Rectal smooth muscle tissue (tissue), 1 donor: ENCODE data around the gene LPP.
A peak's percentile ranks its signal among the peaks of the same experiment; 100 is the strongest.

Experiments
- H3K27ac ChIP-seq: one replicate; pipeline ENCODE4 v1.7.0; 2013; ENCODE audit warnings: low read depth, low read length, inconsistent platforms
- H3K27me3 ChIP-seq: one replicate; pipeline ENCODE4 v1.7.0; 2013; ENCODE audit warnings: low read length; ENCODE audit not compliant: control insufficient read depth, insufficient read depth
- H3K36me3 ChIP-seq: one replicate; pipeline ENCODE4 v1.7.0; 2013; ENCODE audit warnings: low read length; ENCODE audit not compliant: control insufficient read depth, insufficient read depth
- H3K4me1 ChIP-seq: one replicate; pipeline ENCODE4 v1.7.0; 2013; ENCODE audit warnings: low read length; ENCODE audit not compliant: control insufficient read depth, insufficient read depth
- H3K4me3 ChIP-seq: one replicate; pipeline ENCODE4 v1.7.0; 2013; ENCODE audit warnings: low read length
- H3K9ac ChIP-seq: one replicate; pipeline ENCODE4 v1.7.0; 2013; ENCODE audit warnings: low read length

Gene LPP

GRCh38 chr3:188380252-188380651, 226.3 kb downstream of the LPP start:
- Histone ChIP-seq H3K27me3 (no peaks in the 10 kb centered on the region), H3K27ac (no peak overlapping the region), H3K4me3 (no peak overlapping the region), H3K36me3 (no peaks in the 10 kb centered on the region), H3K9ac (no peak overlapping the region), H3K4me1 (peaks cover 6% of the 10 kb centered on the region)

GRCh38 chr3:188380722-188381121, 226.8 kb downstream of the LPP start:
- Histone ChIP-seq H3K27me3 (no peaks in the 10 kb centered on the region), H3K27ac (no peak overlapping the region), H3K4me1 (peaks cover 6% of the 10 kb centered on the region), H3K4me3 (no peak overlapping the region), H3K9ac (no peak overlapping the region), H3K36me3 (no peaks in the 10 kb centered on the region)

GRCh38 chr3:188383748-188384147, 229.8 kb downstream of the LPP start:
- peaks cover 9% of the 10 kb centered on the region for H3K4me1 ChIP-seq

GRCh38 chr3:188385295-188385694, 231.3 kb downstream of the LPP start:
- Histone ChIP-seq H3K9ac (no peak overlapping the region), H3K4me3 (no peak overlapping the region), H3K27ac (no peak overlapping the region), H3K36me3 (no peaks in the 10 kb centered on the region), H3K27me3 (no peaks in the 10 kb centered on the region), H3K4me1 (peaks cover 15% of the 10 kb centered on the region)

More at GRCh38 chr3:188383748-188384147, 229.8 kb downstream of the LPP start:
- Histone ChIP-seq H3K4me3 (no peak overlapping the region), H3K36me3 (no peaks in the 10 kb centered on the region), H3K9ac (no peak overlapping the region), H3K27me3 (no peaks in the 10 kb centered on the region), H3K27ac (no peak overlapping the region)

GRCh38 chr3:188389711-188390342, 235.9 kb downstream of the LPP start:
- no peaks in the 10 kb centered on the region for H3K36me3 ChIP-seq
- no peak overlapping the region for H3K4me3 ChIP-seq
- peaks cover 21% of the 10 kb centered on the region for H3K4me1 ChIP-seq
- H3K27me3 ChIP-seq = no peaks in the 10 kb centered on the region
- H3K27ac ChIP-seq = no peak overlapping the region
- H3K9ac ChIP-seq = no peak overlapping the region

- Histone ChIP-seq H3K9ac (no peak overlapping the region), H3K4me3 (no peak overlapping the region), H3K27ac (peak overlapping the region; percentile 22)
Measured at GRCh38 chr3:188390343-188390718, 236.4 kb downstream of the LPP start.

GRCh38 chr3:188390775-188391443, 237.0 kb downstream of the LPP start:
- Histone ChIP-seq H3K36me3 (no peaks in the 10 kb centered on the region), H3K4me1 (peaks cover 21% of the 10 kb centered on the region), H3K27ac (peak overlapping the region; percentile 22)

More at GRCh38 chr3:188390343-188390718, 236.4 kb downstream of the LPP start:
- Histone ChIP-seq H3K4me1 (peaks cover 21% of the 10 kb centered on the region), H3K27me3 (no peaks in the 10 kb centered on the region), H3K36me3 (no peaks in the 10 kb centered on the region)

GRCh38 chr3:188391592-188391991, 237.6 kb downstream of the LPP start:
- Histone ChIP-seq H3K4me3 (no peak overlapping the region), H3K9ac (no peak overlapping the region), H3K27me3 (no peaks in the 10 kb centered on the region), H3K27ac (no peak overlapping the region), H3K36me3 (no peaks in the 10 kb centered on the region), H3K4me1 (peaks cover 21% of the 10 kb centered on the region)

More at GRCh38 chr3:188390775-188391443, 237.0 kb downstream of the LPP start:
- Histone ChIP-seq H3K4me3 (no peak overlapping the region), H3K9ac (no peak overlapping the region), H3K27me3 (no peaks in the 10 kb centered on the region)

- no peak overlapping the region for H3K9ac ChIP-seq
- H3K27me3 ChIP-seq = no peaks in the 10 kb centered on the region
- H3K4me3 ChIP-seq = no peak overlapping the region
- H3K36me3 ChIP-seq = no peaks in the 10 kb centered on the region
- H3K27ac ChIP-seq = no peak overlapping the region
- H3K4me1 ChIP-seq = peaks cover 26% of the 10 kb centered on the region
Measured at GRCh38 chr3:188392076-188392475, 238.1 kb downstream of the LPP start.

- Histone ChIP-seq H3K36me3 (no peaks in the 10 kb centered on the region), H3K27me3 (no peaks in the 10 kb centered on the region), H3K4me3 (no peak overlapping the region), H3K9ac (no peak overlapping the region), H3K27ac (no peak overlapping the region), H3K4me1 (peaks cover 25% of the 10 kb centered on the region)
Measured at GRCh38 chr3:188394623-188395022, 240.7 kb downstream of the LPP start.

- Histone ChIP-seq H3K4me3 (no peak overlapping the region), H3K9ac (no peak overlapping the region), H3K27me3 (no peaks in the 10 kb centered on the region), H3K4me1 (peaks cover 19% of the 10 kb centered on the region), H3K36me3 (no peaks in the 10 kb centered on the region), H3K27ac (no peak overlapping the region)
Measured at GRCh38 chr3:188396251-188396650, 242.3 kb downstream of the LPP start.

GRCh38 chr3:188396900-188397299, 242.9 kb downstream of the LPP start:
- Histone ChIP-seq H3K4me3 (no peak overlapping the region), H3K27ac (peak overlapping the region; percentile 15), H3K9ac (no peak overlapping the region), H3K27me3 (no peaks in the 10 kb centered on the region), H3K4me1 (peaks cover 19% of the 10 kb centered on the region), H3K36me3 (no peaks in the 10 kb centered on the region)
